HG02588 (cell line): ENCODE data around the gene GREM1.

Source experiments
- ATAC-seq: cut with Tn5 transposase; IDR thresholded peaks from one replicate; pipeline ENCODE4 v1.9.1; 2021; ENCODE audit warnings: mild to moderate bottlenecking, moderate library complexity; ENCODE audit not compliant: unreplicated experiment

Gene GREM1

GRCh38 chr15:32717426-32718226, at the start of gene GREM1:
TSS of gene GREM1 (plus strand) at chr15:32718004. CDS start at chr15:32730691, 12,687 bp downstream.
- ATAC-seq, result no peak

- no peak for ATAC-seq
These were observed 48.9 kb upstream of the GREM1 start for GRCh38 chr15:32668942-32669341.

GRCh38 chr15:32669896-32670611, 47.8 kb upstream of the GREM1 start:
- no peak for ATAC-seq

- ATAC-seq, result no peak
These were observed 47.2 kb upstream of the GREM1 start for GRCh38 chr15:32670623-32671022.

GRCh38 chr15:32671339-32672325, 46.2 kb upstream of the GREM1 start:
- ATAC-seq, result no peak

- ATAC-seq, result no peak
These were observed 43.1 kb upstream of the GREM1 start for GRCh38 chr15:32674681-32675080.

- ATAC-seq, result no peak
These were observed 42.3 kb upstream of the GREM1 start for GRCh38 chr15:32675466-32675865.

GRCh38 chr15:32676169-32676568, 41.6 kb upstream of the GREM1 start:
- no peak for ATAC-seq

GRCh38 chr15:32677238-32677750, 40.5 kb upstream of the GREM1 start:
- no peak for ATAC-seq

GRCh38 chr15:32679298-32679690, 38.5 kb upstream of the GREM1 start:
- no peak for ATAC-seq

GRCh38 chr15:32682569-32682968, 35.2 kb upstream of the GREM1 start:
- no peak for ATAC-seq

- no peak for ATAC-seq
These were observed 34.7 kb upstream of the GREM1 start for GRCh38 chr15:32682977-32683630.

- ATAC-seq, result no peak
These were observed 33.8 kb upstream of the GREM1 start for GRCh38 chr15:32683906-32684584.

- no peak for ATAC-seq
These were observed 32.2 kb upstream of the GREM1 start for GRCh38 chr15:32685576-32685975.

GRCh38 chr15:32687556-32687955, 30.2 kb upstream of the GREM1 start:
- ATAC-seq, result no peak

- no peak for ATAC-seq
These were observed 29.6 kb upstream of the GREM1 start for GRCh38 chr15:32688151-32688639.

GRCh38 chr15:32690941-32691688, 26.7 kb upstream of the GREM1 start:
- ATAC-seq, result no peak

GRCh38 chr15:32691689-32692038, 26.1 kb upstream of the GREM1 start:
- no peak for ATAC-seq

GRCh38 chr15:32692286-32692685, 25.5 kb upstream of the GREM1 start:
- no peak for ATAC-seq
